ENCODE data around the gene MED10. TPM values are rescaled to one million over a fixed set of nuclear protein-coding genes. Genes with fewer than 3 reads are reported as not detected.

The MED10 gene
- total RNA-seq, 6 donors from 2014 or later, result 17.8 to 36.1 (median 29.1) TPM

GRCh38 chr5:6378766-6379103 lies 388 bp upstream of the MED10 start:
- ATAC-seq (ENCODE audit: low FRiP score in 2 of 2) (peak; percentile 2 to 6), DNase-seq (no peak)
- no peaks in the 10 kb centered on the region for H3K9me3 ChIP-seq
- peaks cover 14 to 30% (median 22%) of the 10 kb centered on the region in 4 donors for H3K36me3 ChIP-seq
- H3K27me3 ChIP-seq, result no peaks in the 10 kb centered on the region
- TF ChIP-seq CTCF (IDR thresholded peaks at IDR 0.05) (no peak), POLR2A (IDR thresholded peaks at IDR 0.05) (no peak), EP300 (IDR thresholded peaks at IDR 0.05) (no peak), POLR2AphosphoS5 (IDR thresholded peaks at IDR 0.05) (no peak)
- peak overlapping the region in 2 of 4 donors; percentile 37 to 88 for H3K27ac ChIP-seq
- peak overlapping the region; percentile 89 to 99 (median 98) for H3K4me3 ChIP-seq
- 12 to 26% methylated on average over 7 to 8 of the region's 8 CpGs for WGBS, 2 donors
- H3K4me1 ChIP-seq, result peaks cover 9 to 17% (median 14%) of the 10 kb centered on the region in 4 donors

GRCh38 chr5:6377582-6377904 lies 804 bp downstream of the MED10 start:
- peak overlapping the region; percentile 89 to 99 (median 98) for H3K4me3 ChIP-seq
- peak overlapping the region; percentile 88 to 94 (median 90) for H3K27ac ChIP-seq
- DNase-seq (no peak), ATAC-seq (ENCODE audit: low FRiP score in 2 of 2) (no peak)
- peaks cover 9 to 17% (median 14%) of the 10 kb centered on the region in 4 donors for H3K4me1 ChIP-seq
- H3K27me3 ChIP-seq, result no peaks in the 10 kb centered on the region
- 36 to 39% methylated on average over 6 of the region's 6 CpGs for WGBS, 2 donors
- peaks cover 20 to 42% (median 34%) of the 10 kb centered on the region in 4 donors for H3K36me3 ChIP-seq
- H3K9me3 ChIP-seq, result no peaks in the 10 kb centered on the region
- TF ChIP-seq POLR2AphosphoS5 (IDR thresholded peaks at IDR 0.05) (no peak), POLR2A (IDR thresholded peaks at IDR 0.05) (no peak), CTCF (IDR thresholded peaks at IDR 0.05) (no peak), EP300 (IDR thresholded peaks at IDR 0.05) (no peak)

GRCh38 chr5:6376974-6377520 lies 1.3 kb downstream of the MED10 start:
- Histone ChIP-seq H3K4me3 (peak overlapping the region; percentile 89 to 99 (median 98)), H3K27ac (peak overlapping the region in 1 of 4 donors; percentile 88), H3K9me3 (no peaks in the 10 kb centered on the region), H3K36me3 (peaks cover 25 to 47% (median 39%) of the 10 kb centered on the region in 4 donors), H3K4me1 (peaks cover 9 to 17% (median 14%) of the 10 kb centered on the region in 4 donors), H3K27me3 (no peaks in the 10 kb centered on the region)
- WGBS, 2 donors, result 89 to 90% methylated on average over 11 of the region's 11 CpGs
- no peak for DNase-seq
- ATAC-seq (ENCODE audit: low FRiP score in 2 of 2), result no peak
- TF ChIP-seq POLR2A (IDR thresholded peaks at IDR 0.05), result no peak
- no peak for TF ChIP-seq POLR2AphosphoS5 (IDR thresholded peaks at IDR 0.05)
- no peak for TF ChIP-seq CTCF (IDR thresholded peaks at IDR 0.05)
- no peak for TF ChIP-seq EP300 (IDR thresholded peaks at IDR 0.05)

GRCh38 chr5:6373081-6373846 lies 5.1 kb downstream of the MED10 start:
- Histone ChIP-seq H3K27me3 (no peaks in the 10 kb centered on the region), H3K4me1 (peaks cover 9 to 13% (median 12%) of the 10 kb centered on the region in 4 donors), H3K4me3 (no peak overlapping the region), H3K9me3 (no peaks in the 10 kb centered on the region), H3K36me3 (peaks cover 36 to 85% (median 71%) of the 10 kb centered on the region in 4 donors), H3K27ac (peak overlapping the region in 1 of 4 donors; percentile 19)
- ATAC-seq (ENCODE audit: low FRiP score in 2 of 2) (no peak), DNase-seq (no peak)
- TF ChIP-seq EP300 (IDR thresholded peaks at IDR 0.05), result no peak
- no peak for TF ChIP-seq POLR2A (IDR thresholded peaks at IDR 0.05)
- TF ChIP-seq CTCF (IDR thresholded peaks at IDR 0.05), result no peak
- no peak for TF ChIP-seq POLR2AphosphoS5 (IDR thresholded peaks at IDR 0.05)
- WGBS, 2 donors, result 92 to 93% methylated on average over 17 of the region's 17 CpGs
